Vagina (tissue), 2 donors: ENCODE measurements around the gene NDUFA5.

Experiments used
- CTCF ChIP-seq, 3 experiments: fragments of 450-650 bp in 2 of 3; fragments of 200-600 bp in 1 of 3; sonication (generic) in 1 of 3; IDR thresholded peaks; one replicate each; pipeline ENCODE4 v1.5.1; 2017 to 2019; ENCODE audit warnings: antibody characterized with exemption in 3 of 3, mild to moderate bottlenecking in 2 of 3, moderate library complexity in 2 of 3
- POLR2AphosphoS5 ChIP-seq, 2 donors: sonication (generic); formaldehyde crosslinking; IDR thresholded peaks; one replicate each; pipeline ENCODE4 v1.9.0; 2017; ENCODE audit warnings: antibody characterized with exemption in 2 of 2, mild to moderate bottlenecking in 2 of 2, low read depth in 1 of 2; ENCODE audit not compliant: insufficient read depth in 1 of 2

GRCh38 chr7:123499211-123499970 is 58.2 kb downstream of the NDUFA5 start:
- no peak for TF ChIP-seq CTCF (IDR thresholded peaks at IDR 0.05)
- TF ChIP-seq POLR2AphosphoS5 (IDR thresholded peaks at IDR 0.05; ENCODE audit: insufficient read depth in 1 of 2, low read depth in 1 of 2) = no peak
